ENCODE results near the gene GGTA1. TPM values are rescaled to one million over a fixed set of nuclear protein-coding genes. Genes with fewer than 3 reads are reported as not detected.

The GGTA1 gene
- total RNA-seq, 1 experiment from 2014 or later: not detected

DNA sequence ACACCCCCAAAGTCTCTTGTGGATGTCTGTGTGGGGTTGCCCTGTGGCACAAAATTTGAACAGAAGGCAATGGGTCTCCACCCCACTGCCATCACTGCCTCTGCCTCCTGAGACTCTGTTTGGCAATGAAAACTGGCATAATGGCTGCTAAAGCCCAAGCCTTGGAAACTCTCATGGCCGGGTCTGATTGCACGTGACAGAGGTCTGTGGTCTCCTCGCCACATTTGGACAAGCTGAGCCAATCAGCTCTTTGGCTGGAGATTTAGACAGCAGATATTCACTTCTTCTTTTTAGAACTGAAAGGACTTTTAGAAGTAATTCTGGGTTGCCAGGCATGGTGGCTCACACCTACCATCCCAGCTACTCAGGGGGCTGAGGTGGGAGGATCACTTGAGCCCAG, 5.5 kb downstream of the GGTA1 start:
- POLR2A ChIA-PET: no interaction called here

More for the DNA sequence above, 5.5 kb downstream of the GGTA1 start:
- peaks cover 0 to 13% of the 10 kb centered on the region in 2 experiments; a peak in 3 of 4 replicates for H3K4me1 ChIP-seq (ENCODE audit: control insufficient read depth in 1 of 2, insufficient read depth in 2 of 2, low read length in 2 of 2)
- no peak overlapping the region for H3K27ac ChIP-seq (ENCODE audit: low read depth, low read length)
- TF ChIP-seq JUND (IDR thresholded peaks at IDR 0.05) (no peak), FOSL1 (IDR thresholded peaks at IDR 0.05; ENCODE audit: low read depth) (no peak), ZNF274 (IDR thresholded peaks at IDR 0.05; ENCODE audit: low read depth, low read length) (no peak), EZH2 (IDR thresholded peaks at IDR 0.05) (no peak), ELF1 (IDR thresholded peaks at IDR 0.05; ENCODE audit: borderline replicate concordance, low read depth) (no peak), TCF7L2 (IDR thresholded peaks at IDR 0.05; ENCODE audit: borderline replicate concordance, extremely low read depth, insufficient read depth, insufficient read length) (no peak)
- TF ChIP-seq, protein P1, sequence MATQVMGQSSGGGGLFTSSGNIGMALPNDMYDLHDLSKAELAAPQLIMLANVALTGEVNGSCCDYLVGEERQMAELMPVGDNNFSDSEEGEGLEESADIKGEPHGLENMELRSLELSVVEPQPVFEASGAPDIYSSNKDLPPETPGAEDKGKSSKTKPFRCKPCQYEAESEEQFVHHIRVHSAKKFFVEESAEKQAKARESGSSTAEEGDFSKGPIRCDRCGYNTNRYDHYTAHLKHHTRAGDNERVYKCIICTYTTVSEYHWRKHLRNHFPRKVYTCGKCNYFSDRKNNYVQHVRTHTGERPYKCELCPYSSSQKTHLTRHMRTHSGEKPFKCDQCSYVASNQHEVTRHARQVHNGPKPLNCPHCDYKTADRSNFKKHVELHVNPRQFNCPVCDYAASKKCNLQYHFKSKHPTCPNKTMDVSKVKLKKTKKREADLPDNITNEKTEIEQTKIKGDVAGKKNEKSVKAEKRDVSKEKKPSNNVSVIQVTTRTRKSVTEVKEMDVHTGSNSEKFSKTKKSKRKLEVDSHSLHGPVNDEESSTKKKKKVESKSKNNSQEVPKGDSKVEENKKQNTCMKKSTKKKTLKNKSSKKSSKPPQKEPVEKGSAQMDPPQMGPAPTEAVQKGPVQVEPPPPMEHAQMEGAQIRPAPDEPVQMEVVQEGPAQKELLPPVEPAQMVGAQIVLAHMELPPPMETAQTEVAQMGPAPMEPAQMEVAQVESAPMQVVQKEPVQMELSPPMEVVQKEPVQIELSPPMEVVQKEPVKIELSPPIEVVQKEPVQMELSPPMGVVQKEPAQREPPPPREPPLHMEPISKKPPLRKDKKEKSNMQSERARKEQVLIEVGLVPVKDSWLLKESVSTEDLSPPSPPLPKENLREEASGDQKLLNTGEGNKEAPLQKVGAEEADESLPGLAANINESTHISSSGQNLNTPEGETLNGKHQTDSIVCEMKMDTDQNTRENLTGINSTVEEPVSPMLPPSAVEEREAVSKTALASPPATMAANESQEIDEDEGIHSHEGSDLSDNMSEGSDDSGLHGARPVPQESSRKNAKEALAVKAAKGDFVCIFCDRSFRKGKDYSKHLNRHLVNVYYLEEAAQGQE (IDR thresholded peaks at IDR 0.05; ENCODE audit: low read depth): no peak
- TF ChIP-seq, protein P2, sequence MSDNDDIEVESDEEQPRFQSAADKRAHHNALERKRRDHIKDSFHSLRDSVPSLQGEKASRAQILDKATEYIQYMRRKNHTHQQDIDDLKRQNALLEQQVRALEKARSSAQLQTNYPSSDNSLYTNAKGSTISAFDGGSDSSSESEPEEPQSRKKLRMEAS (IDR thresholded peaks at IDR 0.05): no peak
- no peaks in the 10 kb centered on the region for H3K36me3 ChIP-seq (ENCODE audit: control insufficient read depth in 1 of 2, insufficient read depth in 2 of 2, low read length in 2 of 2)
- no peak overlapping the region for H3K4me3 ChIP-seq (replicated peaks in 1 of 2; ENCODE audit: low read depth in 1 of 2, low read length in 2 of 2)
- no peak overlapping the region for H3K4me2 ChIP-seq (ENCODE audit: low read length)
- H4K20me1 ChIP-seq (ENCODE audit: insufficient read depth): no peaks in the 10 kb centered on the region
- intact Hi-C loops (cut with micrococcal nuclease): no loop called here
- ChIA-PET CTCF (no interaction called here), RAD21 (ENCODE audit: low non-redundant PET in 1 of 2, low total read pairs in 2 of 2, uncharacterized antibody in 2 of 2, unreplicated experiment in 2 of 2) (no interaction called here)
- H3K9ac ChIP-seq (ENCODE audit: low read length): no peak overlapping the region
- no peak overlapping the region for H2AFZ ChIP-seq (ENCODE audit: low read depth, low read length, poor library complexity, severe bottlenecking)
- BruUV-seq (replicated peaks): no TSS peak
- no peaks in the 10 kb centered on the region; the same call in 1 of the 2 replicates for H3K27me3 ChIP-seq (ENCODE audit: insufficient read depth, low read length)
- no peaks in the 10 kb centered on the region for H3K79me2 ChIP-seq (ENCODE audit: insufficient read depth, low read length)
- no peaks in the 10 kb centered on the region for H3K9me2 ChIP-seq (ENCODE audit: insufficient read depth)
- DNase-seq (ENCODE audit: low read depth, low spot score) (no peak), ATAC-seq (no peak)
- peaks cover 0 to 6% of the 10 kb centered on the region in 2 experiments; a peak in 1 of 4 replicates for H3K9me3 ChIP-seq (ENCODE audit: control insufficient read depth in 1 of 2, insufficient read depth in 1 of 2, low read depth in 1 of 2, low read length in 2 of 2)

All from HCT116 (cell line).